Measurements from ENCODE around the gene NUDT5. TPM values are rescaled to one million over a fixed set of nuclear protein-coding genes. Genes with fewer than 3 reads are reported as not detected.

The NUDT5 gene
- total and polyA plus RNA-seq, 2 experiments from 2014 or later: 33.2 to 107 TPM

DNA sequence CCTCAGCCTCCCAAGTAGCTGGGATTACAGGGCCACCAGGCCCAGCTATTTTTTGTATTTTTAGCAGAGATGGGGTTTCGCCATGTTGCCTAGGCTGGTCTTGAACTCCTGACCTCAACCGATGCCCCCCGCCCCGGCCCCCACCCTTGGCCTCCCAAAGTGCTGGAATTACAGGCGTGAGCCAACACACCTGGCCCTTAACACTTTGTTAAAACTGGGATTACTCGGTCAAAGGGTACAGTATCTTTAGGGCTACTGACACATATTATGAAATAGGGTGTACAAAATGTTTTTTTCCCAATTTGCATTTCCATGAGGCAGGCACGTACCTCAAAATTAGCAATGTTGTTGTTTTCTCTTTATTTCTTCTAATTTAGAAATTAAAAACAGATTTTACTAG lies 11.5 kb downstream of the NUDT5 start:
- DNase-seq: no peak
- H2AFZ ChIP-seq: no peak overlapping the region
- in situ Hi-C loops (cut with MboI): no loop called here
- no peaks in the 10 kb centered on the region for H4K20me1 ChIP-seq (ENCODE audit: insufficient read depth)
- no peaks in the 10 kb centered on the region for H3K9me2 ChIP-seq (ENCODE audit: insufficient read depth)
- no peak overlapping the region for H3K4me2 ChIP-seq (ENCODE audit: unreplicated experiment)
- H3K9me3 ChIP-seq (ENCODE audit: low read depth): no peaks in the 10 kb centered on the region
- H3K9ac ChIP-seq: no peak overlapping the region
- WGBS, 2 experiments (ENCODE audit: low coverage in 1 of 2, low lambda C conversion rate in 2 of 2, missing lambda C conversion rate in 2 of 2): 97 to 99% methylated on average over 7 of the region's 7 CpGs
- peaks cover 36% of the 10 kb centered on the region for H3K79me2 ChIP-seq (ENCODE audit: insufficient read depth)
- no peak overlapping the region for H3K4me3 ChIP-seq
- H3K27me3 ChIP-seq (replicated peaks; ENCODE audit: insufficient read depth): no peaks in the 10 kb centered on the region
- H3K4me1 ChIP-seq (ENCODE audit: insufficient read depth): no peaks in the 10 kb centered on the region
- H3K36me3 ChIP-seq (ENCODE audit: low read depth): peaks cover 27% of the 10 kb centered on the region; the same call in 1 of the 2 replicates
- no peaks in the 10 kb centered on the region for H3F3A ChIP-seq (ENCODE audit: insufficient read depth)
- H3K27ac ChIP-seq: no peak overlapping the region
- TF ChIP-seq EZH2 (IDR thresholded peaks at IDR 0.05; ENCODE audit: insufficient read depth, poor library complexity, severe bottlenecking): no peak

- H3K36me3 ChIP-seq (ENCODE audit: low read depth): peaks cover 45% of the 10 kb centered on the region
These were observed 14.5 kb downstream of the NUDT5 start for GRCh38 chr10:12181065-12181775.

DNA sequence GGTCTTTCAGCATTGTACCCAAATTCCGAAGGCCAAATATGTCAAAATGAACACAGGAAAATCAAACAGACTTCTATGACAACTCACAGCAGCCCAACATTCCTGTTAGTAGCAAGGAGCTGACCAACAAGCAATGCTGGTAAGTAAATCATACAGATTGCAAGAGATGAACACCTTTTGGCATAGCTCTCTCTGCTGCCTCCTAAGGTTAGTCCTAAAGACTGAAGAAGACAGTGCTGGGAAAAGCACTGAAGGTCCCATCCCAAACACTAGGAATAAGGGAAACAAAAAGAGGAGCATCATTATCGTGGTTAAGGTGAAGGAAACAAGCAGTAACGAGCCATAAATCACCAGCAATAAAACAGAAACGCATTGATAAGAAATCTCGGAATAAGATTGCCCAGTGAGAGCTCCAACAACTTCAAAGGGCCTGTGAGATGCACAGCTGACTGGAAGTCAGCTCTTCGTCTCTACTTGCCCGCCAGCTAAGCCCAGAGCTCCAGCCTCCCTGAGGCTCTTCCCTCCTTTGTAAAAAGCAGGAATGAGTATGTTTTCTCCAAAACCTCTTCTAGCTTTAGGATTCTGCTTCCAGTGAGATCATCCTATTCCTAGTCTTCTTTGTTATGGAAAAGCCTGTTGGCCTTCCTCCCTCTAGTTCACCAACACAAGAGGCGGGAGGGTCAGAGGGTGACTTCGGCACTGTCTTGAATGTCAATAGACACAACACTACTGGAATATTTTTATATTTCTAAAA lies 15.3 kb downstream of the NUDT5 start:
- no peak overlapping the region for H3K4me2 ChIP-seq (ENCODE audit: unreplicated experiment)
- peaks cover 7% of the 10 kb centered on the region; the same call in 1 of the 2 replicates for H3F3A ChIP-seq (ENCODE audit: insufficient read depth)
- DNase-seq: no peak
- H3K4me3 ChIP-seq: no peak overlapping the region
- H3K4me1 ChIP-seq (ENCODE audit: insufficient read depth): no peaks in the 10 kb centered on the region
- no peaks in the 10 kb centered on the region for H4K20me1 ChIP-seq (ENCODE audit: insufficient read depth)
- H3K27ac ChIP-seq: no peak overlapping the region
- H3K9me3 ChIP-seq (ENCODE audit: low read depth): no peaks in the 10 kb centered on the region
- no peak overlapping the region for H2AFZ ChIP-seq
- peaks cover 38% of the 10 kb centered on the region for H3K36me3 ChIP-seq (ENCODE audit: low read depth)
- WGBS, 2 experiments (ENCODE audit: low coverage in 1 of 2, low lambda C conversion rate in 2 of 2, missing lambda C conversion rate in 2 of 2): 73 to 77% methylated on average over 9 of the region's 9 CpGs
- no peak overlapping the region for H3K9ac ChIP-seq
- no peaks in the 10 kb centered on the region for H3K79me2 ChIP-seq (ENCODE audit: insufficient read depth)
- no peaks in the 10 kb centered on the region for H3K9me2 ChIP-seq (ENCODE audit: insufficient read depth)
- H3K27me3 ChIP-seq (replicated peaks; ENCODE audit: insufficient read depth): no peaks in the 10 kb centered on the region
- in situ Hi-C loops (cut with MboI): no loop called here
- TF ChIP-seq EZH2phosphoT487 (IDR thresholded peaks at IDR 0.05; ENCODE audit: insufficient read depth, low read depth) (no peak), EZH2 (IDR thresholded peaks at IDR 0.05; ENCODE audit: insufficient read depth, poor library complexity, severe bottlenecking) (no peak)

More at GRCh38 chr10:12181065-12181775, 14.5 kb downstream of the NUDT5 start:
- Histone ChIP-seq H3K27me3 (replicated peaks; ENCODE audit: insufficient read depth) (no peaks in the 10 kb centered on the region), H3K27ac (no peak overlapping the region), H3K79me2 (ENCODE audit: insufficient read depth) (peaks cover 7% of the 10 kb centered on the region; the same call in 1 of the 2 replicates), H3K4me1 (ENCODE audit: insufficient read depth) (no peaks in the 10 kb centered on the region), H3K9ac (no peak overlapping the region), H3K9me3 (ENCODE audit: low read depth) (no peaks in the 10 kb centered on the region), H3K4me3 (no peak overlapping the region), H3F3A (ENCODE audit: insufficient read depth) (peaks cover 7% of the 10 kb centered on the region; the same call in 1 of the 2 replicates), H3K9me2 (ENCODE audit: insufficient read depth) (no peaks in the 10 kb centered on the region), H4K20me1 (ENCODE audit: insufficient read depth) (no peaks in the 10 kb centered on the region), H2AFZ (no peak overlapping the region), H3K4me2 (ENCODE audit: unreplicated experiment) (no peak overlapping the region)
- TF ChIP-seq EZH2 (IDR thresholded peaks at IDR 0.05; ENCODE audit: insufficient read depth, poor library complexity, severe bottlenecking) (no peak), EZH2phosphoT487 (IDR thresholded peaks at IDR 0.05; ENCODE audit: insufficient read depth, low read depth) (no peak)
- no peak for DNase-seq
- 97% methylated on average over 13 of the region's 13 CpGs for WGBS, 2 experiments (ENCODE audit: low coverage in 1 of 2, low lambda C conversion rate in 2 of 2, missing lambda C conversion rate in 2 of 2)
- in situ Hi-C loops (cut with MboI): no loop called here

DNA sequence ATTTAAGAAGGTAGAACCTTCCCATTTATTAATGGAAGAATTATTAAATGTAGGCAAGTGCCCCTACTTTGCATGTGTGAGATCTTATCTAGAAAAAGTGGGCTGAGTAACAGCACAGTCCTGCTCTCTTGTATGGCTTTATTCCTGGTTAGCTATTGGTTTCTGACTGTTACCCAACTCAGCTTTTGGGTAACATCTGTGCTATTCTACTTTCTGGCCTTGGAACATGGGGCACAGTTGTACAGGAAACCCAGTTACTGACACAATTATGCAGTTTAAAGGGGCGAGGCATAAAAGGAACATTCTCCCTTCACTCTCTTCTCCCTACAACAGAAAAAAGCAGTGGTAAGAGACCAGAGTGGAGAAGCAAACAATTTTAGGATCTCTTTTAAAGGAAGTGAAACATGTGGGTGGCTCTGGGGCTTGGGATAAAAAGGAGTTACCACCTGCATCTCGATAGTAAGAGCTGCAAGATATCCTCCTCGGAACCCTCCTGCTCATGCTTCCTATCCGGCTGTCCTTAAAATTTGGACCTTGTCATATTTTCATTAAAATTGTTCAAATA lies 16.0 kb downstream of the NUDT5 start:
- Histone ChIP-seq H3K4me2 (ENCODE audit: unreplicated experiment) (no peak overlapping the region), H3F3A (ENCODE audit: insufficient read depth) (peaks cover 7% of the 10 kb centered on the region; the same call in 1 of the 2 replicates), H3K79me2 (ENCODE audit: insufficient read depth) (no peaks in the 10 kb centered on the region), H3K36me3 (ENCODE audit: low read depth) (peaks cover 36% of the 10 kb centered on the region), H4K20me1 (ENCODE audit: insufficient read depth) (no peaks in the 10 kb centered on the region), H3K9ac (no peak overlapping the region), H3K4me1 (ENCODE audit: insufficient read depth) (no peaks in the 10 kb centered on the region), H3K27ac (no peak overlapping the region), H3K4me3 (no peak overlapping the region), H2AFZ (no peak overlapping the region), H3K27me3 (replicated peaks; ENCODE audit: insufficient read depth) (no peaks in the 10 kb centered on the region), H3K9me3 (ENCODE audit: low read depth) (no peaks in the 10 kb centered on the region), H3K9me2 (ENCODE audit: insufficient read depth) (no peaks in the 10 kb centered on the region)
- in situ Hi-C loops (cut with MboI): no loop called here
- TF ChIP-seq EZH2 (IDR thresholded peaks at IDR 0.05; ENCODE audit: insufficient read depth, poor library complexity, severe bottlenecking): no peak
- no peak for TF ChIP-seq EZH2phosphoT487 (IDR thresholded peaks at IDR 0.05; ENCODE audit: insufficient read depth, low read depth)
- WGBS, 2 experiments (ENCODE audit: low coverage in 1 of 2, low lambda C conversion rate in 2 of 2, missing lambda C conversion rate in 2 of 2): 98 to 99% methylated on average over 4 of the region's 4 CpGs
- no peak for DNase-seq

Data from GM23248 (cell line).